Measurements from ENCODE around the gene VDAC1. TPM values are rescaled to one million over a fixed set of nuclear protein-coding genes. Genes with fewer than 3 reads are reported as not detected.

The VDAC1 gene
- total RNA-seq, 4 donors from 2014 or later = 122 to 166 (median 136) TPM

GRCh38 chr5:133933670-133934295 is 71.0 kb downstream of the VDAC1 start:
- H3K27ac ChIP-seq = no peak overlapping the region
- no peak overlapping the region for H3K4me3 ChIP-seq (replicated peaks in 1 of 3)
- no peaks in the 10 kb centered on the region for H3K4me1 ChIP-seq
- DNase-seq = no peak
- no peaks in the 10 kb centered on the region for H3K27me3 ChIP-seq
- intact Hi-C loops (cut with DNase I) = no loop called here
- 88 to 93% methylated on average over 11 to 12 of the region's 12 CpGs for WGBS, 2 donors
- H3K9me3 ChIP-seq = no peaks in the 10 kb centered on the region
- TF ChIP-seq CTCF (IDR thresholded peaks at IDR 0.05) = no peak
- TF ChIP-seq POLR2A (IDR thresholded peaks at IDR 0.05) = no peak
- no peaks in the 10 kb centered on the region for H3K36me3 ChIP-seq

GRCh38 chr5:133933169-133933509 is 71.6 kb downstream of the VDAC1 start:
- H3K27me3 ChIP-seq = no peaks in the 10 kb centered on the region
- H3K36me3 ChIP-seq = no peaks in the 10 kb centered on the region
- 78 to 92% methylated on average over 3 of the region's 3 CpGs for WGBS, 2 donors
- H3K4me3 ChIP-seq (replicated peaks in 1 of 3) = no peak overlapping the region
- no peak overlapping the region for H3K27ac ChIP-seq
- TF ChIP-seq POLR2A (IDR thresholded peaks at IDR 0.05) = no peak
- no peak for TF ChIP-seq CTCF (IDR thresholded peaks at IDR 0.05)
- no peak for DNase-seq
- intact Hi-C loops (cut with DNase I) = no loop called here
- no peaks in the 10 kb centered on the region for H3K4me1 ChIP-seq
- H3K9me3 ChIP-seq = no peaks in the 10 kb centered on the region

GRCh38 chr5:133932441-133933168 is 72.2 kb downstream of the VDAC1 start:
- DNase-seq = no peak
- Histone ChIP-seq H3K4me3 (replicated peaks in 1 of 3) (no peak overlapping the region), H3K27me3 (no peaks in the 10 kb centered on the region), H3K9me3 (no peaks in the 10 kb centered on the region), H3K4me1 (no peaks in the 10 kb centered on the region), H3K27ac (no peak overlapping the region), H3K36me3 (no peaks in the 10 kb centered on the region)
- WGBS, 2 donors = 79 to 88% methylated on average over 13 of the region's 13 CpGs
- intact Hi-C loops (cut with DNase I) = no loop called here
- TF ChIP-seq CTCF (IDR thresholded peaks at IDR 0.05) (no peak), POLR2A (IDR thresholded peaks at IDR 0.05) (no peak)

- Histone ChIP-seq H3K4me1 (no peaks in the 10 kb centered on the region), H3K4me3 (replicated peaks in 1 of 3) (no peak overlapping the region), H3K36me3 (no peaks in the 10 kb centered on the region), H3K27me3 (no peaks in the 10 kb centered on the region), H3K9me3 (no peaks in the 10 kb centered on the region), H3K27ac (no peak overlapping the region)
- TF ChIP-seq CTCF (IDR thresholded peaks at IDR 0.05) = no peak
- no peak for TF ChIP-seq POLR2A (IDR thresholded peaks at IDR 0.05)
- 94 to 96% methylated on average over 5 of the region's 5 CpGs for WGBS, 2 donors
- intact Hi-C loops (cut with DNase I) = no loop called here
- no peak for DNase-seq
Observed at GRCh38 chr5:133931546-133931945, 73.2 kb downstream of the VDAC1 start.

- 69 to 72% methylated on average over 3 of the region's 3 CpGs for WGBS, 2 donors
- no peak for DNase-seq
- Histone ChIP-seq H3K27me3 (no peaks in the 10 kb centered on the region), H3K36me3 (no peaks in the 10 kb centered on the region), H3K9me3 (no peaks in the 10 kb centered on the region), H3K27ac (no peak overlapping the region), H3K4me3 (replicated peaks in 1 of 3) (no peak overlapping the region), H3K4me1 (no peaks in the 10 kb centered on the region)
- TF ChIP-seq CTCF (IDR thresholded peaks at IDR 0.05) = no peak
- intact Hi-C loops (cut with DNase I) = no loop called here
Observed at GRCh38 chr5:133930813-133931090, 74.0 kb downstream of the VDAC1 start.
